ENCODE measurements around the gene ARHGEF39.
"Not testable (repeated sequence)": the region's sequence is repeated elsewhere in the genome, so short reads cannot be mapped to it uniquely, and the experiment has no call there.

The ARHGEF39 gene

DNA sequence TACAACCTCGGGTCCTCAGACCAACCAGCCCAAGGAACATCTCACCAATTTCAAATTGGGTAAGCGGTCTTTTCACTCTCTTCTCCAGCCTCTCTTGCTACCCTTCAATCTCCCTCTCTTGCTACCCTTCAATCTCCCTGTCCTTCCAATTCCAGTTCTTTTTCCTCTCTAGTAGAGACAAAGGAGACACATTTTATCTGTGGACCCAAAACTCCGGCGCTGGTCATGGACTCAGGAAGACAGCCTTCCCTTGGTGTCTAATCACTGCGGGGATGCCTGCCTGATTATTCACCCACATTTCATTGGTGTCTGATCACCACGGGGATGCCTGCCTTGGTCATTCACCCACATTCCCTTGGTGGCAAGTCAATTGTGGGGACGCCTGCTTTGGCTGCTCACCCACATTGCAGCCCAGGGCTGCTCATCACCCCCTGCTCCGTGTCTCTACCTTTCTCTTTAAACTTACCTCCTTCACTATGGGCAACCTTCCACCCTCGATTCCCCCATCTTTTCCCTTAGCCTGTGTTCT lies 27.5 kb downstream of the ARHGEF39 start:
- peak overlapping the region in 5 of 21 experiments; percentile 50 to 60 (median 55) for H3K27ac ChIP-seq
- not testable (repeated sequence) for H3K4me3 ChIP-seq

DNA sequence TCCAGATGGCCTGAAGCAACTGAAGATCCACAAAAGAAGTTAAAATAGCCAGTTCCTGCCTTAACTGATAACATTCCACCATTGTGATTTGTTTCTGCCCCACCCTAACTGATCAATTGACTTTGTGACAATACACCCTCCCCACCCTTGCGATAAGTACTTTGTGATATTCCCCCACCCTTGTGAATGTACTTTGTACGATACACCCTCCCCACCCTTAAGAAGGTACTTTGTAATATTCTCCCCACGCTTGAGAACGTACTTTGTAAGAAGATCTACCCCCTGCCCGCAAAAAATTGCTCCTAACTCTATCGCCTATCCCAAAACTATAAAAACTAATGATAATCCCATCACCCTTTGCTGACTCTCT lies 28.1 kb downstream of the ARHGEF39 start:
- H3K27ac ChIP-seq: peak overlapping the region in 8 of 21 experiments; percentile 1 to 60 (median 52)
- H3K4me3 ChIP-seq: not testable (repeated sequence)

DNA sequence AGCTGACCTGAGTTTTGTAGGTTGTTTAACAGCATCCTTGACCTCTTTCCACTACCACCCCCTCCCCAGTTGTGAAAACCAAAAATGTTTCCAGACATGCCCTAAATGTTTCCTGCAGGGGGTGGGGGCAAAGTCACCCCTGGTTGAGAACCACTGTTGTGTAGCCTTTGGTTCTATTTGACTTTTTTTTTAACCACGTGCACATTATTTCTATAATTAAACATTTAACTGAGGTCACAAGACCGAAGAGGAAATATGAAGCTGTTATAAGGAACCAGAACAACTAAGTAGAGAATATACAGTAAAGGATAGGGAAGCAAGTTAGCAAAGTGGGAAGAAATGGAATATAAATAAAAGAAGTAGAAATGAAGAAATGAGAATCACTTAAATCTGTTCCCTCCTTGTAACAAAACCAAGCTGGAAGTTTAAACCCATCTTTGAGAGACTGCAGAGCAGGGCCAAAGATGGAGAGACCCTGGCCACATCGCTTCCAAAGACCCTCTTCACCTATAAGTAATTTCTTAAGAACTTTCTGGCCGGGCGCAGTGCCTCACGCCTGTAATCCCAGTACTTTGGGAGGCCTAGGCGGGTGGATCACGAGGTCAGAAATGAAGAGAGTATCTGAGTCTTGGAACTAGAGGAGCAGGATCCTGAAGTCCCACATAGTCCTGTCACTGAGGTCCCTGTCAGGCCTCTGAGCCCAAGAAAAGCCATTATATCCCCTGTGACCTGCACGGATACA lies 28.7 kb downstream of the ARHGEF39 start:
- Histone ChIP-seq H3K4me3 (no peak overlapping the region), H3K27ac (peak overlapping the region in 10 of 21 experiments; percentile 7 to 73 (median 52))

DNA sequence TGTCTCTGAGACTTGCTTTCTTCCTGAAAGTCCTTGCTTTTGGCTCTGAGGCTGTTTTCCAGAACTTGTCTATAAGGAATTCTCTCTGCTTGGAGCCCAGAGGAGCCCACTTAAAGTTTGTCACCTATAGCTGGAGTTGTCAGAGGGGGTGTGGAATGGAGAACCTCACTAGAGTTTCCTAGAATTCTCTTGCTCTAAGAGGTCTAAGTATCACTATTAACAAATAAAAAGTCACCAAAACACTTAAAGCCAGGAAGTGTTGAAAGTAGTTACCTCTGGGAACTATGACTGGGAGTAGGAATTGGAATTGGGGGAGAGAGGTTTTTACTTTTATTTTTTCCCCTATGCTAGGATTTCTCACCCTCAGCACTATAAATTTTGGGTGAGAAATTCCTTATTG lies 29.3 kb downstream of the ARHGEF39 start:
- peak overlapping the region in 8 of 21 experiments; percentile 7 to 73 (median 38) for H3K27ac ChIP-seq

DNA sequence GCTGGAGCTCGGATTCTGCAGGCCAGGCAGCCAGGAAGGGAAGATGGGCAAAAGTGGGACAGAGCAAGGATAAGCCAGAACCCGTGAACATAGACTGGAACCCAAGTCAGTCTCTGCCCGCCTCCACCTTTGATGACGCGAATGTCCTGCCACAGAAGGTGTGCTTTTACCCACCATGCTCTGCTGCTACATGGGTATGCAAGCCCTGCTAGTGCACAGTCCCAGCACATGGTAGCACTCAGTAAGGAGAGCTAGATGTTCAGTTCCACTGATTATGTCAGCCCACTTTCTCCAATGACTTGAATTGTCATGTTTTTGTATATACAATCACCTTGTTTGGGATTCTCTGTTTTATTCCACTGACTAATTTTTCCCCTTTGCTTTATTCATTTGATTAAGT lies 35.4 kb downstream of the ARHGEF39 start:
- H3K4me3 ChIP-seq: no peak overlapping the region
- H3K27ac ChIP-seq: no peak overlapping the region

More for the DNA sequence above, 29.3 kb downstream of the ARHGEF39 start:
- no peak overlapping the region for H3K4me3 ChIP-seq

DNA sequence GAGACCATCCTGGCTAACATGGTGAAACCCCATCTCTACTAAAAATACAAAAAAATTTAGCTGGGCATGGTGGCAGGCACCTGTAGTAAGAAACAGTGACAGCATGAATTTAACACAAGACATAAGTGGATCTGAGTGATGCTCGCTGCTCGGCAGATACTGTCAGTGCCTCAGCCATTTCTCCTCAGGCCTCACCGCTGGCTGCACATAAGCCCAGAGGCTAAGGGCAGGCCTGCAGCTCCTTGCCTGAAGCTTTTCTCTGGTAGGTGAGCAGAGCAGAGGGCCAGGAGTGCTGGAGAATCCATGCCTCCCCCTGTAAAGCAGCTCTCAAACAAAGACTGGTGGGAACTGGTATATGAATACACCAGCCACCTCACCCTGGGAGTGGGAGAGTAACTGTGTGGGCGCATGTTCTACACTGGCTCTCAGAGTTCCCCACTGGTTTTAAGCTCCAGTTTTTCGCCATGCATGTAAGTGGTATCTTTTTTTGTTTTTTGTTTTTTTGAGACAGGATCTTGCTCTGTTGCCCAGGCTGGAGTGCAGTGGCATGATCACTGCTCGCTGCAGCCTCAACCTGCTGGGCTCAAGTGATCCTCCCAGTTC lies 36.5 kb downstream of the ARHGEF39 start:
- H3K4me3 ChIP-seq: no peak overlapping the region
- H3K27ac ChIP-seq: no peak overlapping the region

DNA sequence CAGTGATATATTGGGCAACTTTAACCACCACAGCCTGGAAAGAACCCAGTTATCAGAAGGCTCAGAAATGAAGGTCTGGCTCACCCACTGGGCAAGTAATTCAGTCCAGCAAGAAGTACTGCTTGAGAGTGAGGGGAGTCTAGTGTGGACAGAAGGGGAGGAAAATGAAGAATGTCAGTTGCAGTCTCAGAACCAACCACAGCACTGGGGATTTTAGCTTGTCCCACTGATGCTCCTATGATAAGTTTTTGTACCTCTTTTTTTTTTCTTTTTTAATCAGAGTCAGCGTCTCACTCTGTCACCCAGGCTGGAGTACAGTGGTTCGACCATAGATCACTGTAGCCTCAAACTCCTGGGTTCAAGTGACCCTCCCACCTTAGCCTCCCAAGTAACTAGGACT lies 37.4 kb downstream of the ARHGEF39 start:
- Histone ChIP-seq H3K4me3 (no peak overlapping the region), H3K27ac (no peak overlapping the region)

DNA sequence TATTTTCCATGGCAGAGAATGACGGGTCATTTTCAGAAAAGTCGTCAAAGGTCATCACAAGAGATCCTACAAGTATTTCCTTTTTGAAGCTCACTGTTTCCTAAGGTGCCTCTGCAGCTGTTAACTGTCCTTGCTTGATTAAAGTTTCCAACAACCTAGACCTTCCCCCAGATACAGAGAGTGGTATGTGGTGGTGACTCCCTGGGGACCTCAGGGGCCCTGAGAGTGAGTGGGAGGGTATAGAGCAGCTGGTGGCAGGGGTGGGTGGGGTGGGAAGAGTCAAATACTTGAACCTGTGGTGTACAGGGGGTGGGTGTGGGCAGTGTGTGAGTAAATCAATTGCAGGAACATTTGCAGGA lies 45.2 kb downstream of the ARHGEF39 start:
- H3K27ac ChIP-seq: peak overlapping the region in 9 of 21 experiments; percentile 26 to 87 (median 72)
- no peak overlapping the region for H3K4me3 ChIP-seq

DNA sequence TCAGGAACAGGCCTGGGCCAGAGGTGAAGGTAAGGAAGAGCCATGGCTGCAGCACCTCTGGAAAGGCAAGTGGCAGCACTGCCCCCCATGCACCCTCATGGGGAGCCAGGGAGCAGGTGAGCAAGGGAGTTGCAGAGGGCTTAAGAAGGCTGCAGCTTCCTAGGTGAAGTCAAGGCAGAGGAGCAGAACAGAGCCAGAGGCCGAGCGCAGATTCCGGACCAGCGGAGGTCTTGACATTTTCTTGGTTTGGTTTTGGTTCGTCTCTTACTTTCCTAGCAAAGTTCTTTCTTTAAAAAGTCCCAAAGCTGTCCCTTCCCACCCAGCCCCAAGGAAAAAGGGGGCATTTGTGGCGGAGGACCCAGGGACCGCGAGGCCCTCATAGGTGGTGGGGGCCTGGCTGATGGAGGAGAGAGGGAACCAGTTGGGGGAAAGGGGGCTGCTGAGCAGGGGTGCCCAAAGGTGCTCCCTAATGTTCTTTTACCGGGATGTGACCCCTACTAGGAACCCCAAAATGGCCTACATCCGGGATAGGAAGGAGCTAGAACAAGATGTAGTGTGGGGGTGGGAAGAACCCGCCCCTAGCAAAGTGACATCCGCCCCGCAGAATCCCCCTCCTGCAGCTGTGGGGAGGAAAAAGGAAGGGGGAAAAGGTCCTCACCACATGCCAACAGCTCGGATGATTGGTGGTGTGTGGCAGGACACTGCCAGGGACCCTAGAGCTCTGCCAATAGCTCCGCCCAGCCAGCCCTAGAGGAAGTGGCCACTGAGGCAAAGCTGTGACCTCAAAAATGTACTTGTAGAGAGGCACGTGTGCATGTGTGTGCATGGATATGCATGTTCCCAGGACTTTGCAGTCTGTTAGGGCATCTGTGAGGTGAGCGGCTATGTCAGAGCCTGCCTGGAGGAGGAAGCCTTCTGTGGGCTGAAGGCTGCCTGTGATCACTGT lies 45.9 kb downstream of the ARHGEF39 start:
- H3K4me3 ChIP-seq: no peak overlapping the region

DNA sequence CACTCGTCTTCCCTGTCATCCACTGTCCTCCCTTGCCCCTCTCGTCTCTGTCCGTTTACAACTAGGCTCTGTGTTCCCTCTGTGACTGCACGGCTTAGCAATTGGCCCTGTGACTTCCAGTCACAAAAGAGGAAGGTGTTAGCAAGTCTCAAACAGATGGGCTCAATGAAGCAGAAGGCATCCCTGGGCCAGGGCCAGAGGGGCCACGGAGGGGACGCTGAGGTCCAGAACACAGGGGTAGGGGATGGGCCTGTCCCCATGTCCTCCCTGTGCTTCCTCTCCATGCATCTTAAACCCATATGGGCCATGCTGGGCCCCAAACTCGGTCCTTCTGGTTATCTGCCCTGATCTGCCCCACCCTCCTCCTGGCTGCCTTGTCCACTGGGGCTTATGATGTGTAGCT lies 46.7 kb downstream of the ARHGEF39 start, which contains the start of gene CD72:
Gene CD72 (minus strand): TSS at position 89 of the 403 bp plus-strand sequence. CDS start 110 bp downstream, outside the sequence.
- Histone ChIP-seq H3K4me3 (peak within 1 kb of the TSS; percentile 32 to 46 (median 33)), H3K27ac (peak within 1 kb of the TSS in 19 of 21 experiments; percentile 19 to 87 (median 47))

More for the DNA sequence above, 45.9 kb downstream of the ARHGEF39 start:
- H3K27ac ChIP-seq: peak overlapping the region in 15 of 21 experiments; percentile 1 to 87 (median 43)

DNA sequence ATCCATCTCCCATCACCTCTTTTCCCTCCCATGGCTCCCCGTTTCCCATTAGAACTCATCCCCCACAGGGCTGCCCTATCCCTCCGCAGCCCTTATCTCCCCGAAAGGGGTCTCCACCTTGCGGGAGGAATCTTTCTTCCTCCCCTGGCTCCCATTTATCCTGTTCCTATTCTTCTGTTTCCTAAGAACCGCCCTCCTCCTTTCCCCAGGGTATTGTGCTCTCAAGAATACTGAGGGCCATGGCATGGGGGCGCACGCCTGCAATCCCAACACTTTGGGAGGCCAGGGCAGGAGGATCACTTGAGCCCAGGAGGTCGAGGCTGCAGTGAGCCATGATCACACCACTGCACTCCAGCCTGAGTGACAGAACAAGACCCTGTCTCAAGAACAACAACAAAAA lies 47.4 kb downstream of the ARHGEF39 start:
- Histone ChIP-seq H3K4me3 (peak overlapping the region; percentile 32 to 46 (median 33)), H3K27ac (peak overlapping the region in 16 of 21 experiments; percentile 6 to 87 (median 58))

DNA sequence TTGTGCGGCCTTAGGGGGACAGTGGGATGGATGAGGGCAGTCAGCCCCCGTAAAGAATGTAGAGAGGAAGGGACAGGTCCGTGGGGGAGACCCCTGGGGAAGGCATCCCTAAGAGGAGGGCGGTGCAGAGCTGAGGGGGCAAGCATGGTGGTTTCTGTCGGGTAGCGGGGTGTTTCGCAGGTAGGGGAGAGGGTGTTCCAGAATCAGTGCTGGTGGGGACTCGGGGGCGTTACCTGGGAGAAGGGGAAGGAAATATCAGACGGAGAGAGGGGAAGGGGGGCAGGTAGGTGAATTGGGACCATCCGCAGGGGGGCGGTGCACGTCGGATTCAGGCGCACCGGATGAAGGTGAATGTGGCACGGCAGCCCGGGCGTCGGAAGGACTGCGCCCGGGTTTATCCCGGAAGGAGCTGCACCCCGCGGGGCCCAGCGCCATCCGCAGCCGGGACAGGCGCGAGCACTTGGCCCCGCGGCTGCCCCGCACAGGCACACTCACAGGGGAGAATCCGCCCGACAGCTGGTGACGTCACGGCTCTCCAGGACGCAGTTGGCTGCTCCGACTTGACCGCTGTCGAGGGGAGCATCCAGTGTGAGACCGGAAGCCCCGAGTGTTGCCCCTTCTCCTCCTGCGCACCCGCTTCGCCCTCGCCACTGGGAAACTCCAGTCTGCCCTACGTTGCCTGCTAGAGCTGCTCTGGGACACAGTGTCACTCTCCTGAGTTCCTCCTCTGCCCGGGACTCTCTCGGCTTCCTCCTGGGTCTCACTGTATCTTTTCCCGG lies 48.1 kb downstream of the ARHGEF39 start:
- peak overlapping the region; percentile 32 to 46 (median 33) for H3K4me3 ChIP-seq
- H3K27ac ChIP-seq: peak overlapping the region in 18 of 21 experiments; percentile 6 to 87 (median 48)

DNA sequence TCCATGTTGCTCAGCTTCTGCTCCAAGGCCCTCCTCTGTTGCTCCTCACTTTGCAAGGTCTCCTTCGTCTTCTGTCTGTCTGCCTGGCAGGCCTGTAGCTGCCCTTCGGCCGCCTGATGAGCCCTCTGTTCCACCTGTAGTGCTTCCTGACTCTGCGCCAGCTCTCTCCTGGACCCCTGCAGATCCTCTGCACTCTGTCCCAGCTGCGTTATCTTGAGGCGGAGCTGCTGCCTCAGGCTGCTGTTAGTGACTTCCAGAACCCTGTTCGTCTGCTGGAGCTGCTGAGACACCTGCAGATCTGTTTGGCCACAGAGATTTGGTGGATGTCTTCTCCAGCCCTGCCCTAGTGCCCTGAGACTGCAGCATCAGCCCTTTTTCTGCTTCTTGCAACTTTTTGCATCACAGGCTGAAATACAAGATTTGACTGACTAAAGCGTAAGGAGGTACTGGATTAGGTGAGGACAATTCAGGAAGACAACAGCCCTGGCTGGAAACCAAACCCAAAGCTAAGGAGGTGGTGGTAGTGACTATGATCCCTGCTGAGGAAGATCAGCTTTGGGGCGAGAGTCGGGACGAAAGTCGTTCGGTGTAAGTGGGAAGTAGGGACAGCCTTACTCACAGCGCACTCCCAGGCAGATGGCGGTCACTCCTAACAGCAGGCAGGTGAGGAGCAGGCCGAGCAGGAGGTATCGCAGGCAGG lies 48.9 kb downstream of the ARHGEF39 start:
- no peak overlapping the region for H3K4me3 ChIP-seq

DNA sequence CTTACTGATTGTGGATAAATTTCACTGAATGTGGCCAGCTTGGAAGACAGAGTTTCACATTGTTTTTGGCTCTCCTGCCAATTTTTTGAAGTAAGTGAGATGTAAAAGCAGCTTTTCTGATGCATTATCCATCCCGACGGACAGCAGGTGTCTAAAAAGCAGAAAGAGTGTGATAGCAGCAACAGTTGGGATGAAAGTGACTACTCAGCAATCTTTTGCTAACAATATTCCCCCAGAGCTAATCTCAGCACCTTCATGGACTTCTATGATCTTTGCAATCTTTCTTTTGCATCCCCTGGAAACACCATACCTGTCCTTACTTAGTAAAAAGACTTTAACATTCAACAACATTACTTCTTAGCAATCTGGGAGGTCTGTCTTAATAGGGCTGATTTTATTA lies 52.2 kb downstream of the ARHGEF39 start:
- Histone ChIP-seq H3K4me3 (no peak overlapping the region), H3K27ac (no peak overlapping the region)

More for the DNA sequence above, 48.9 kb downstream of the ARHGEF39 start:
- H3K27ac ChIP-seq: peak overlapping the region in 4 of 21 experiments; percentile 0 to 87 (median 81)

DNA sequence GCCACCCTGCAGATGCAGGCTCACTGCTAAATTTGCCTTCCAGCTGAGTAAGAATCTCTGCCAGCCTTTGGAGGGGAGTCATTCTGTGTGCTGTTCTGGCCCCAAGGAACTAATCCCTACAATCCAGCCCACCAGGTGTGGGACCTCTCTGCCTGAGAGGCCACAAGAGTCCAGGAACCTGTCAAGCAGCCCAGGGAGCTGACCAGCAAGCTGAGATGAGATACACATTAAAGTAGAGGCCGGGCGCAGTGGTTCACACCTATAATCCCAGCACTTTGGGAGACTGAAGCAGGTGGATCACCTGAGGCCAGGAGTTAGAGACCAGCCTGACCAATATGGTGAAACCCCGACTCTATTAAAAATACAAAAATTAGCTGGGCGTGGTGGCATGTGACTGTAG lies 52.9 kb downstream of the ARHGEF39 start:
- not testable (repeated sequence) for H3K4me3 ChIP-seq, H3K27ac ChIP-seq

DNA sequence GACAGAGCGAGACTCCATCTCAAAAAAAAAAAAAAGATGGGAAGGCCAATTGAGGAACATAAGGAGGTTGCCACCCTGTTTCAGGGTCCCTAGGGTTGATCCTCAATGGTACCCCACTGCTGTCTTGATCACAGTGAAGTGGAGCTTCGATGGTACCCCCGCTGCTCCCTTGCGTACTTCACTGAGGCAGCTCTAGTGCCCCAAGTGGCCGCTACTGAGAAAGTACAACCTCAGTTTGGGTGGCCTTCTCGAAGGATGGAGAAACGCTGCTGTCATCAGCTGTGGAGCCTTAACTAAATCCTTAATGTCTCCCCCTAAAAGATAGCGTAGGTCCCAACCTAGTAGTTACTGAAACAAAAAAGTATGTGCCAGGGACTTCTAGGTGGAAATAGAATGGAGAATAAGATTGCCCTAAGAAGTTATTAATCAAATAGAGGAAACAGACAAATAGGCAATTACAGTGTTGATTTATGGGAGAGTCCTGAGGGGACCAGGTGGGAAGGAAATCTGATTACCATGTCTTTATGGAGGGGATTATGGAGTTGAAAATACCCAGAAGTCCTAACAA lies 53.7 kb downstream of the ARHGEF39 start:
- H3K27ac ChIP-seq: no peak overlapping the region
- H3K4me3 ChIP-seq: no peak overlapping the region

DNA sequence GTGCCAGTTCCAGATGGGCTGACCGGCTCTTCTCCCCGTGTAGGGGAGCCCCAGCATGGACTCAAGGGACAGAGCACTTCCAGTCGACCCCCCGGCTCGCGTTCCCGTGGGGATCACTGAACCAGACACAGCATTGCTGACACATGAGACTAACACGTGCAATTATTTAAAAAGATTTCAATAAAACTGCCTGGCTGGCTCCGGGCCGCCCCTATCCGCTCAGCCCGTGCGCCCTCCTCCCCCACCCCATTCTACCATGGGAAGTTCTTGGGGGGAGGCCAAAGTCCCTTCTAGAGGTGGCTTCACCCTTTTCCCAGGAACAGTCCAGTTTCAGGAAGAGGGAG lies 55.2 kb downstream of the ARHGEF39 start:
- Histone ChIP-seq H3K27ac (no peak overlapping the region), H3K4me3 (no peak overlapping the region)
